C4-2B (cell line): ENCODE results near the gene ANKRD39.

Experiments used
- H3K27ac ChIP-seq: fragments of 450-650 bp; 2 replicates; pipeline ENCODE4 v1.5.1; 2017
- CTCF ChIP-seq: fragments of 450-650 bp; conservative IDR thresholded peaks from 2 replicates; pipeline ENCODE4 v1.5.1; 2017; ENCODE audit warnings: mild to moderate bottlenecking
- ZFX ChIP-seq: fragments of 450-650 bp; IDR thresholded peaks from 2 replicates; pipeline ENCODE4 v1.6.1; 2017

Gene ANKRD39

GRCh38 chr2:96843538-96844268 is 14.1 kb downstream of the ANKRD39 start, which contains the start of gene ANKRD23:
Gene ANKRD23 (minus strand): TSS chr2:96844021. CDS start chr2:96843992, 29 bp downstream.
- no peak within 1 kb of the TSS for H3K27ac ChIP-seq

DNA sequence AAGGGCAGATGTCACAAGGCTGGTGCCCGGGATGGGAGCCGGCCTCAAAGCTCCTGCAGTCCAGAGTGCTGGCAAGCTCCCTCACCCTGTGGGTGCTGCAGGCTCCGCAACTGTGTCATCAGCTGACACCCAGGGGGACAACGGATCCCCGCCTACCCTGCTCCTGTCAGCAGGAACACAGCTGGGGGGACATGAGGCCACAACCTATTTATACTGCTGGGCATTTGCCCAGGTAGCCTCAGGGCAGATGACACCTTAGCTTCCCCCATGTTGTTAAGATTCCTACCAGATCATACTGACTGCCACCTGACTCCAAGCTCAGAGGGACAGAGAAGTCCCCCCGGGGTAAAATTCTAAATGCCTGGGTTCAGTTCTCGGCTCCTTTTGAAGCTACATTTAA is 15.2 kb downstream of the ANKRD39 start:
- TF ChIP-seq CTCF (no peak), ZFX (no peak)
- no peak overlapping the region for H3K27ac ChIP-seq

More at GRCh38 chr2:96843538-96844268, 14.1 kb downstream of the ANKRD39 start, which contains the start of gene ANKRD23:
- no peak for TF ChIP-seq CTCF
- no peak for TF ChIP-seq ZFX

DNA sequence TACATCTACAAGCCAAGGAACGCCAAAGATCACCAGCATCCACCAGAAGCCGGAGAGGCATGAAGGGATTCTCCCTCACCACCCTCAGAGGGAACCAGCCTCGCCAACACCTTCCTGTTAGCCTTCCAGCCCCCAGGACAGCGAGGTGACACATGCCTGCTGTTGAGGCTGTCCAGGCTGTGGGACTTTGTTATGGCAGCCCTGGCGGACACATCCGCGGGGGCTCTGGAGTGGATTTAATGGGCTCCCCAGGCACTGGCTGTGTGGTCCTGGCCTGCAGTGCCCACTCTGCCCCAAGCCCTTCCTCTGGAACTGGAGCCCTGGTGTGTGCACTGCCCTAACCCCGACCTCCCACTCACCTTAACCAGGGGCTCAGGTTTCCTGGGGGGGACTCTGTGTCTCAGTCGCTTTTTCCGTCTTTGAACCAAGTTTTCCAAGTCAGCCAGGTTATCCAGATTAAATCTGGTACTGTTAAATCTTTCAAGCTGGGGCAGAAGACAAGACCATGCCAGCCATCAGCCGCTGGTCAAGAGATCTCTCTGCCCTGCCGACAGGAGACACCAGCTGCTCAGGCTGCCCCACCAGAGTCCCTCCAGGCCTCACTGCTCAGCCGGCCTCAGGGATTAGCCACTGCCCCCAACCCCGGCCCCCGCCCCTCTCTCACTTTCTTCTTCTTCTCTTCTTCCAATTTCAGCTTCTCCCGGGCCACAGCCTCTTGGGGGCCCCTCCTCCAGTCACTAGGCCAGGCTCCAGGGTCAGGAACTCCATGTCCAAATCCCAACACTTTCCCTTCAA is 15.9 kb downstream of the ANKRD39 start:
- no peak for TF ChIP-seq CTCF
- TF ChIP-seq ZFX = no peak
- H3K27ac ChIP-seq = no peak overlapping the region

GRCh38 chr2:96839875-96840850 is 17.7 kb downstream of the ANKRD39 start:
- no peak overlapping the region for H3K27ac ChIP-seq
- no peak for TF ChIP-seq CTCF
- TF ChIP-seq ZFX = no peak

- no peak for TF ChIP-seq CTCF
- TF ChIP-seq ZFX = no peak
- H3K27ac ChIP-seq = no peak overlapping the region
These were observed 18.4 kb downstream of the ANKRD39 start for GRCh38 chr2:96839293-96839874.

- TF ChIP-seq CTCF (no peak), ZFX (no peak)
- H3K27ac ChIP-seq = no peak overlapping the region
These were observed 19.2 kb downstream of the ANKRD39 start for GRCh38 chr2:96838345-96839292.
